ENCODE data around the gene SIGLEC5. TPM values are rescaled to one million over a fixed set of nuclear protein-coding genes. Genes with fewer than 3 reads are reported as not detected.
A peak's percentile ranks its signal among the peaks of the same experiment; 100 is the strongest.

Gene SIGLEC5
- total RNA-seq, 1 experiment from 2014 or later: not detected

DNA sequence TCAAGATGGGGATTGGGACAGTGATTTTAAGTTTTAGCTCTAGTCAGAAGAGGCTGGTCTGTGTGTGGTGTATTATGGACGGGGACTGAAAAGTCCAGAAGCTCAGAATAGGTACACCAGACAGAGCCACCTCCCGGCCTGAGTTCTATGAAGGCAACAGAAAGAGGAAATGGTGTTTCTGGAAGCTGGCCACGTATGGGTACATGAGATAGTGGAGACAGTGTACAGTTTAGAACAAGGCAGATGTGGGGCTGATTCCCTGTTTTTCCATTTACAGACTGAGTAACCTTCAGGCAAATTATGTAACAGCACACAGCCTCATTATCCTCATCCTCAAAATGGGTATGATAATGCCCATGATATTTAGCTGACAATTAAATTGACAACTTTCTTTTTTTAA is 57.8 kb downstream of the SIGLEC5 start:
- TF ChIP-seq, protein P1, sequence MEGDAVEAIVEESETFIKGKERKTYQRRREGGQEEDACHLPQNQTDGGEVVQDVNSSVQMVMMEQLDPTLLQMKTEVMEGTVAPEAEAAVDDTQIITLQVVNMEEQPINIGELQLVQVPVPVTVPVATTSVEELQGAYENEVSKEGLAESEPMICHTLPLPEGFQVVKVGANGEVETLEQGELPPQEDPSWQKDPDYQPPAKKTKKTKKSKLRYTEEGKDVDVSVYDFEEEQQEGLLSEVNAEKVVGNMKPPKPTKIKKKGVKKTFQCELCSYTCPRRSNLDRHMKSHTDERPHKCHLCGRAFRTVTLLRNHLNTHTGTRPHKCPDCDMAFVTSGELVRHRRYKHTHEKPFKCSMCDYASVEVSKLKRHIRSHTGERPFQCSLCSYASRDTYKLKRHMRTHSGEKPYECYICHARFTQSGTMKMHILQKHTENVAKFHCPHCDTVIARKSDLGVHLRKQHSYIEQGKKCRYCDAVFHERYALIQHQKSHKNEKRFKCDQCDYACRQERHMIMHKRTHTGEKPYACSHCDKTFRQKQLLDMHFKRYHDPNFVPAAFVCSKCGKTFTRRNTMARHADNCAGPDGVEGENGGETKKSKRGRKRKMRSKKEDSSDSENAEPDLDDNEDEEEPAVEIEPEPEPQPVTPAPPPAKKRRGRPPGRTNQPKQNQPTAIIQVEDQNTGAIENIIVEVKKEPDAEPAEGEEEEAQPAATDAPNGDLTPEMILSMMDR (conservative IDR thresholded peaks at IDR 0.05; ENCODE audit: low read depth, low read length): no peak
- no peak for TF ChIP-seq EZH2 (IDR thresholded peaks at IDR 0.05; ENCODE audit: borderline replicate concordance, low read depth, low read length, poor library complexity, severe bottlenecking)
- Histone ChIP-seq H3K9me3 (ENCODE audit: low read depth, low read length, poor library complexity, severe bottlenecking) (no peaks in the 10 kb centered on the region), H3K4me1 (ENCODE audit: insufficient read depth, low read length, poor library complexity, severe bottlenecking) (peaks cover 3% of the 10 kb centered on the region), H3K27me3 (replicated peaks; ENCODE audit: insufficient read depth, low read depth, low read length, poor library complexity) (peaks cover 22% of the 10 kb centered on the region), H3K4me3 (ENCODE audit: low read depth, low read length, poor library complexity, severe bottlenecking) (peak overlapping the region; percentile 70), H3K27ac (ENCODE audit: low read depth, low read length, poor library complexity, severe bottlenecking) (no peak overlapping the region), H3K36me3 (ENCODE audit: insufficient read depth, low read length, poor library complexity, severe bottlenecking) (peaks cover 3% of the 10 kb centered on the region)
- DNase-seq (ENCODE audit: low spot score): no peak
- intact Hi-C loops (cut with micrococcal nuclease; ENCODE audit: unreplicated experiment): no loop called here
- CTCF ChIA-PET: no interaction called here
- POLR2A ChIA-PET (ENCODE audit: low non-redundant PET): no interaction called here
- BruUV-seq (replicated peaks): no TSS peak

DNA sequence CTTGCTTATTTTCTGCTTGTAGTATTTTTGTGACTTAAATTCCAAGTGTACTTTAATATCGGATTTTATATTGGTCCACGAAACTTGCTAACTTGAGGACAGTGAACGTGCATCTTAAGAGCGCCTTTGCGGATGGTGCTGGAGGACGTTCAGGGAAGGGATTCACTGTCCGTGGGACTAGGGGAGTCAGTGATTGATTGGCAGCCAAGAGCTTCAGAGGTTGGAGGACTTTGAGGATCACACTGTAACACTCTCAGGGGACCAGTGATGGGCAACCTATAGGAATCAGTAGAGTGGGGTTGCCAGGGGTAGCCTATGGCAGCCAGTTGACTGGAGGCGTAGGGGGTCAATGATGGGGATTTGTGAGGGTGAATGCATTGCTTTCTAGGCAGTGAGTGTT is 58.6 kb downstream of the SIGLEC5 start:
- peaks cover 3% of the 10 kb centered on the region for H3K4me1 ChIP-seq (ENCODE audit: insufficient read depth, low read length, poor library complexity, severe bottlenecking)
- no peaks in the 10 kb centered on the region for H3K9me3 ChIP-seq (ENCODE audit: low read depth, low read length, poor library complexity, severe bottlenecking)
- CTCF ChIA-PET: interaction anchor here (0.9 kb wide), 1 partner anchor 85 kb away, joined by 4 read pairs; no protein-coding TSS in a partner anchor
- peak overlapping the region; percentile 70 for H3K4me3 ChIP-seq (ENCODE audit: low read depth, low read length, poor library complexity, severe bottlenecking)
- intact Hi-C loops (cut with micrococcal nuclease; ENCODE audit: unreplicated experiment): loop anchor here (2.0 kb wide), 1 partner anchor 23 kb away; no protein-coding TSS in a partner anchor
- H3K27me3 ChIP-seq (replicated peaks; ENCODE audit: insufficient read depth, low read depth, low read length, poor library complexity): peaks cover 29% of the 10 kb centered on the region
- DNase-seq (ENCODE audit: low spot score): peak; percentile 9
- peaks cover 2% of the 10 kb centered on the region for H3K36me3 ChIP-seq (ENCODE audit: insufficient read depth, low read length, poor library complexity, severe bottlenecking)
- peak overlapping the region; percentile 72 for H3K27ac ChIP-seq (ENCODE audit: low read depth, low read length, poor library complexity, severe bottlenecking)
- no peak for TF ChIP-seq EZH2 (IDR thresholded peaks at IDR 0.05; ENCODE audit: borderline replicate concordance, low read depth, low read length, poor library complexity, severe bottlenecking)
- TF ChIP-seq, protein P1 (conservative IDR thresholded peaks at IDR 0.05; ENCODE audit: low read depth, low read length): no peak
- TSS peak; percentile 72 for BruUV-seq (replicated peaks)
- POLR2A ChIA-PET (ENCODE audit: low non-redundant PET): interaction anchor here (0.6 kb wide), 2 partner anchors 110 to 117 kb away, joined by 3 to 11 read pairs; no protein-coding TSS in a partner anchor

DNA sequence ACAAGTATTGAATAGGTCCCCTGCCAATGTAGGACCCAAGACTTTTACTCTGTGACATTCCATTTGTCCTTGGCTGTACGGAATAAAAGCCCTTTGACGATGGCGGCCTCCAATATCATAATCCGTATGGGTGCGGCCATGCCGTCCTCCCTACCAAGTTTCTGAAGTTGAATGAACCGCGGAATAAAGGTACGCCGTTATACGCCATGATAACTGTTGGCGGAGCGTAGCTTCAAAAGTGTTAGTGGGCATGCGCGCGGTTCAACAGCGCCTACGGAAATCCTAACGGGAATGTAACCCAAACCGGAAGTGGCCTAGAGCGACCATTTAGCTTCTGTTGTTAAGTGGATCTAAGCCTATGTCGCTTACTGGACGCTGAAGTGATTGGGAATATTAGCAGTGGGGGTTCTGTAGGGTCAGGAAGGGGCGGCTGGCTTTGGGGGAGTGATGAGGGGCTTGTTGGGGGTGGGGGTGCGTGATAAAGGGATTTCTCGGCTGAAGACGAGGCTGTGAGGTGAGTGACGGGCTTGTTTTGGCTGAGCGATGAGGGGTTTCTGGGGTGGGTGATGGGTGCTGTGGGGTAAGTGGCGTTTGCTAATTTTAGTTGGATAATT is 59.1 kb downstream of the SIGLEC5 start, which contains the start of gene ZNF175:
TSS of gene ZNF175 (plus strand) at position 322 of the 614 bp plus-strand sequence. CDS start 2,047 bp downstream, outside the sequence.
- no peaks in the 10 kb centered on the region for H3K9me3 ChIP-seq (ENCODE audit: low read depth, low read length, poor library complexity, severe bottlenecking)
- TF ChIP-seq EZH2 (IDR thresholded peaks at IDR 0.05; ENCODE audit: borderline replicate concordance, low read depth, low read length, poor library complexity, severe bottlenecking): no peak
- TF ChIP-seq, protein P1 (conservative IDR thresholded peaks at IDR 0.05; ENCODE audit: low read depth, low read length): no peak
- peaks cover 3% of the 10 kb centered on the region for H3K4me1 ChIP-seq (ENCODE audit: insufficient read depth, low read length, poor library complexity, severe bottlenecking)
- H3K4me3 ChIP-seq (ENCODE audit: low read depth, low read length, poor library complexity, severe bottlenecking): peak within 1 kb of the TSS; percentile 70
- BruUV-seq (replicated peaks): no TSS peak
- DNase-seq (ENCODE audit: low spot score): peak; percentile 97
- H3K27ac ChIP-seq (ENCODE audit: low read depth, low read length, poor library complexity, severe bottlenecking): peak within 1 kb of the TSS; percentile 72
- ChIA-PET CTCF (interaction anchor here (0.6 to 0.9 kb wide), 2 partner anchors 86 to 148 kb away, joined by 3 to 4 read pairs; no protein-coding TSS in a partner anchor), POLR2A (ENCODE audit: low non-redundant PET) (interaction anchor here (0.6 to 0.8 kb wide), 2 partner anchors 111 to 1142 kb away, joined by 3 to 14 read pairs; no protein-coding TSS in a partner anchor)
- no peaks in the 10 kb centered on the region for H3K36me3 ChIP-seq (ENCODE audit: insufficient read depth, low read length, poor library complexity, severe bottlenecking)
- peaks cover 34% of the 10 kb centered on the region for H3K27me3 ChIP-seq (replicated peaks; ENCODE audit: insufficient read depth, low read depth, low read length, poor library complexity)
- intact Hi-C loops (cut with micrococcal nuclease; ENCODE audit: unreplicated experiment): loop anchor here (2.0 kb wide), 1 partner anchor 24 kb away; no protein-coding TSS in a partner anchor

Data from A673 (cell line).